EH (cell line): ENCODE data around the gene PSMA6.
A peak's percentile ranks its signal among the peaks of the same experiment; 100 is the strongest.
"Not testable (repeated sequence)": the region's sequence is repeated elsewhere in the genome, so short reads cannot be mapped to it uniquely, and the experiment has no call there.

ENCODE experiments used
- DNase-seq: peaks from one replicate; pipeline ENCODE4 v3.0.0-alpha.2; 2015; ENCODE audit warnings: low read depth

PSMA6 gene

GRCh38 chr14:35326375-35326774, 34.2 kb downstream of the PSMA6 start:
- DNase-seq, result no peak

- DNase-seq, result peak; percentile 35
Measured at GRCh38 chr14:35331605-35332516, 39.7 kb downstream of the PSMA6 start.

- peak; percentile 38 for DNase-seq
Measured at GRCh38 chr14:35332517-35333263, 40.5 kb downstream of the PSMA6 start.

GRCh38 chr14:35333264-35333730, 41.1 kb downstream of the PSMA6 start:
- DNase-seq, result no peak

- no peak for DNase-seq
Measured at GRCh38 chr14:35333797-35334743, 41.9 kb downstream of the PSMA6 start.

GRCh38 chr14:35335388-35336092, 43.4 kb downstream of the PSMA6 start:
- no peak for DNase-seq

DNA sequence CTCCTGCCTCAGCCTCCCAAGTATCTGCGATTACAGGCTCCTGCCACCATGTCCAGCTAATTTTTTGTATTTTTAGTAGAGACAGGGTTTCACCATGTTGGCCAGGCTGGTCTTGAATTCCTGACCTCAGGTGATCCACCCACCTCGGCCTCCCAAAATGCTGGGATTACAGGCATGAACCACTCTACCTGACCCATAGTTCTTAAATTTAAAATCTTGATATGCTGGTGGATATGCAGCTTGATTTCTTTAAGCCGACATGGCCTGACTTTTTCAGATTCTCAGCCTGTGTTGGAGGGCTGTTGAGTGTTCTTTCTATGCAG, 44.0 kb downstream of the PSMA6 start:
- not testable (repeated sequence) for DNase-seq

- peak; percentile 13 for DNase-seq
Measured at GRCh38 chr14:35336494-35337268, 44.5 kb downstream of the PSMA6 start.

- no peak for DNase-seq
Measured at GRCh38 chr14:35337269-35338255, 45.4 kb downstream of the PSMA6 start.

DNA sequence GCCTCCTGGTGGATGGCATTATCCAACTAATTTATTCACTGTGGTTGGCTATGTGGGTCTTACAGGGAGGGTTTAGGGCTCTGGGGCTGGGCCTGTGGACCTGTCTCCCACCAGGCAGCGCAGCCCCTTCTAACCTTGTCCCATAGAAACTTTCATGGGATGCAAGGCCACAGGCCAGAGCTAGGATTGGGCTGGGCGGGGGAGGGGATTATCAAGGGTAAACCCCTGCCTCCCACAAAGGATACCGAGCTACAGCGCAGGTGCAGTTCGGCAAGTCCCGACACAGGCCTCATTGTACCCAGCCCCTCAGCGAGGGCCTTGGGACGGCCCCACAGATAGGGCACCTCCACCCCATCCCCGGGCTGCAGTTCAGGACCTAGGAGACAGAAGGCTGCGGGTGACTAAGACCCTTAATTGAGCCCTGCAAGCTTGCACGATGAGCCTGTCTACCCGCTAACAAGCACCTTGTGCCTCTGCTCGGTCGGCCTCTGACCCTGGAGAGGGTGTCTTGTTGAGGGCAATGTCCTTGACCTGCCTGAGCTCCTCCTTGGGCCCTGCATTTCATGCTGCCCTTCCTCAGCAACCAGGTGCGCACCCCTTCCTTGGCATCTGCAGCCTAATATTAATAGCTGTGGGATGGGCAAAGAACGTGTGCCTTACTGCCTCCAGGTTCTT, 46.7 kb downstream of the PSMA6 start:
- no peak for DNase-seq

- DNase-seq, result no peak
Measured at GRCh38 chr14:35339761-35340406, 47.7 kb downstream of the PSMA6 start.

DNA sequence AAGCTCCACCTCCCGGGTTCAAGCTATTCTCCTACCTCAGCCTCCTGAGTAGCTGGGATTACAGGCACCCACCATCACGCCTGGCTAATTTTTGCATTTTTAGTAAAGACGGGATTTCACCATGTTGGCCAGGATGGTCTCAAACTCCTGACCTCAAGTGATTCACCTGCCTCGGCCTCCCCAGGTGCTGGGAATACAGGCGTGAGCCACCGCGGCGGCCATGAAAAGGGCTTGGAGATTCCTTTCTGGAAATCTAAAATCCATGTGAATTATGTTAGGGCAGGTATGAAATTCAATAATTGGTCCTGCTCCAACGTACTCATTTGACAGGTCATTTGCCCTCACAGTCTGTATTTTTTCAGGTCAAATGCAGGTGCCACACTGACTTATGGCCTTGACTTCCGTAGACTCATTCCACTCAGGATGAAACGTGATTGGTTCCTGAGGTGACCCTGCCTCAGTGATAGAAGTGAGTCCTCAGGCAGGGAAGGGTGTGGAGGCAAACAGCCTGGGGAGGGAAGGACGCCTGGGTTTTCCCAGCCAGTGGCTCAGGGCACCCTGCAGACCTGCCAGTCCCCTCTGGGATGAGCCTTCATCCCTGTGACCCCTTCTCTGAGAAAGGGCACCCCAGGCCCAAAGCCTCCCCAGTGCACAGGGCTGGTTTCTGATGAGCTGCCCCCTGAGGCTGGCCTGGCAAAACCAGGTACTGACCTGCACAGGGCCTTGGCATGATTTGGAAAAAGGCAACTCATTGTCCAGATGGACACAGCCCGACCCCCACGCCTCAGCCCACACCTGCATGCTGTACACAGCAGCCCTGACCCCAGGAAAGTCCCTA, 48.7 kb downstream of the PSMA6 start:
- no peak for DNase-seq

DNA sequence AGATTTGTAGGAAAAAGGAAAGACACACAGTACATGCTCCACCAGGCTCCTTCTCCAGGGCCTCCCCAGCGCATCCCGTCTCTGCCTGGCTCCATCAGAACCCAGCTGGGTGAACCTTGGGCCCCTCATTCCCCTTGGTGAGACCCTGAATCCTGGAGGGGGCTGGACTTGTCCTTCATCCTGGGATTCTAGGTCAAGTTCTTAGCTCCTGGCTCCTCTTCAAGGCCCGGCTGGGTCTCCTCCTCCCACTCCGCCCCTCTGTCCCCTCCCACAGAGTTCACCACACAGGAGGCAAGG, 49.2 kb downstream of the PSMA6 start:
- DNase-seq, result no peak

GRCh38 chr14:35341751-35342488, 49.7 kb downstream of the PSMA6 start:
- DNase-seq, result peak; percentile 89

DNA sequence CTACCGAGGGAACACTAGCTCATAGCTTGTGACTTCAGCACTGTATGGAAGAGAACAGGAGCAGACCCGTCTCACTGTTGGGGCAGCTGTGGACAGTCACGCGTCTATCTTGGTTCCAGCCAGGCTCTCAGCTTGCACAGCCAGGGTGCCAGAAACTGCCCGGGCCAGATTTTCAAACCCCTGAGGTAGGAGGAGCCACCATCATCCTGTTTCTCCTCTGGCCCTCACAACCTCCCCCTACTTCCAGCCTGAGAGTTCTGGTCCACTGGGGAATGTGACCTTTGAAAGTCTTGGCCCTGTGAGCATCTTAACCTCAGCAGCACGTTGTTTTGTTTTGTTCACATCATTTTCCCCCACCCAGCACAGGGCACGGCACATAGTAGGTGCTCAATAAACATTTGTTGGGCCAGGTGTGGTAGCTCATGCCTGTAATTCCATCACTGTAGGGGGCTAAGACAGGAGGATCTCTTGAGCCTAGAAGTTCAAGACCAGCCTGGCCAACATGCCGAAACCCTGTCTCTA, 50.4 kb downstream of the PSMA6 start:
- no peak for DNase-seq

DNA sequence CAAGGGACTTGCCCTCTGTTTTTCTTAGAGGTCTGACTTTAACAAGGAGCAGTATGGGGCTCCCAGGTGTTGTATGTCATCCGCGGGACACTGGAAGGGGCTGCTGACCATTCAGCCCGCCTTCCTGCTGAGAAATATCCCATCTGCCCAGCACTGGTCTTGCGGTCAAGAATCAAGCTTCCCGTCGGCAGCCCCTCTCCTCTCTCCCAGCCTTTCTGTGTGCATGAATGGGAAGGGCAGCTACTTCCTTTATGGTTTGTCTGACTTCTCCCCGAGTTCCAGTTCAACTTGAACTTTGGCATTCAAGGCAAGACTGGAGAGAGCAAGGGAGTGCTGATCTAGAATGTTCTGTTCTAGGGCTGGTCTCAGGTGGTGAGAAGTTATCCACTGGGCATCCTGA, 51.5 kb downstream of the PSMA6 start:
- DNase-seq, result no peak
